HG03575 (cell line): Measurements from ENCODE around the gene PDZD7.

ENCODE experiments used
- ATAC-seq: cut with Tn5 transposase; IDR thresholded peaks from one replicate; pipeline ENCODE4 v1.9.1; 2021; ENCODE audit not compliant: unreplicated experiment, insufficient number of reproducible peaks, low FRiP score; ENCODE audit errors: extremely low read depth

The PDZD7 gene

DNA sequence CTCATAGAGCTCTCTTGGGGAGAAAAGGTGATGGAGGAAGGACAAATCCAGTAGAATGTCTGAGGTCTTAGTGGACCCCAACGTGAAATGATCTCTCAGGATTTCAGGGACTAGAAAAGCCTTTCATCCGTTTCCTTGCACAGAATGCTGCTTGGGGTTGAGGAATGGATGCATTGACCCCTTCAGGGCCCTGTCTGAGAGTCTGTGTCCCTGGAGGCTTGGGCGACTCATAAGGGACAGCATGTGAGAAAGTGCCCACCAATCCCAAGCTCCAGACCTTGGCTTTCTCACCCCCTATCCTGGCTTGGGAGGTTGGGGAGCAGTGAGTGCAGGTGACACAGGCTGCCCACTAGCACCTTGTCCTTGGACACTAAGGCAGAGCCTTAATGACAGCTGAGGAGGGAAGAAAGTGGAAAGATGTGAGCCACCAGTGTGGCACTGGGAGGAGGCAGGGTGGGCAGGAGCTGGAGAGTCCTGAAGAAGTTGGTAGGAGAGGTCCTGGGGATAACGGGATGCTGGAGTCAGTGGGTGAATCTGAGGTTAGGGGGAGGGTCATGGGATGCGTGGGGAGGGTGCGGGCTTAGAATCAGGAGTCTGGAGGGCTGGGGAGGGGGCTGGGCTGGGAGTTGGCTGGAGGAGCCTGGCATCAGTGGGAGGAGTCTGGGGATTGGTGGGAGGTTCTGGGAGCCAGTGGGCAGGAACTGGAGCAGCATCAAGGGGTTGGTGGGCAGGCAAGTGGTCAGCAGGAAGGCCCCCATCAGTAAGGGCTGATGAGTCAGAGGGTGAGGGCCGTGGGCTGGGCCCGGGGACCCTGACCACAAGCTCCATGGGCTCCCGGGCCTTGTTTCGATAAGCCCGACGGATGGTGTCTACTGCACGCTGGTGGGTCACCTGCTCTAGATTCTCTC lies 22.8 kb downstream of the PDZD7 start:
- ATAC-seq = no peak

DNA sequence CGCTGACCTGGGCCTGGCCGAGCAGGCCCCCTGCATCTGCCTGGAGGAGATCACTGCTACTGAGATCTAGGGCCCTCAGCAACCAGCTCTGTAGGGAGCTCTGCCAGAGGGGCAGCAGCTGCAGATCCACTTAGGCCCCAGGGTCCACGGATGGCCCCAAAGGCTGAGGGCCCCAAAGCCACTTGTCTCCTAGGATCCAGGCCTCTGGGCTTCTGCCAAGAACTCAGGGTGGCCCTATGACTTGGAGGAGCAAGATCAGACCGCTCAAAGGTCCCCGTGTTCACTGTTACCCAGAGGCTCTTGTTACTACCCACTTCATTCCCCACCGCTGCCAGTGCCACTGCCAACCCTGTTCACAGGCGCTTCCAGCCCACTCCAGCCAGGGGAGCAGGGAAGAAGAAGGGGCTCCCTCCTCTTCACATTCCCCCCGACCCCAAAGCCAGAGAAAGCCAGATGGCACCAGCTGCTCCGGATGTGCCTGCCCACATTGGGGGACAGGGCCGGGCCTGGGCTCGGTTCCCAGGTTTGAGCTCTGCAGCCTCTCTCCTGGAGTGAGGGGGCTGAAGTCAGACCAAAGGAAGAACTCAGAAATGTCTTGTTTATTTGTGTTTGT lies 23.7 kb downstream of the PDZD7 start:
- ATAC-seq = no peak

DNA sequence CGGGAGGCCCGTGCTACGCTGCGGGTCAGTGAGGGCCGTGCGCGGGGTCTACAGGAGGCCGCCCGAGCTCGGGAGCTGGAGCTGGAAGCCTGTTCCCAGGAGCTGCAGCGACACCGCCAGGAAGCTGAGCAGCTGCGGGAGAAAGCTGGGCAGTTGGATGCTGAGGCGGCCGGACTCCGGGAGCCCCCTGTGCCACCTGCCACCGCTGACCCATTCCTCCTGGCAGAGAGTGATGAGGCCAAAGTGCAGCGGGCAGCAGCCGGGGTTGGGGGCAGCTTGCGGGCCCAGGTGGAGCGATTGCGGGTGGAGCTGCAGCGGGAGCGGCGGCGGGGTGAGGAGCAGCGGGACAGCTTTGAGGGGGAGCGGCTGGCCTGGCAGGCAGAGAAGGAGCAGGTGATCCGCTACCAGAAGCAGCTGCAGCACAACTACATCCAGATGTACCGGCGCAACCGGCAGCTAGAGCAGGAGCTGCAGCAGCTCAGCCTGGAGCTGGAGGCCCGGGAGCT lies 24.3 kb downstream of the PDZD7 start:
- ATAC-seq = no peak

DNA sequence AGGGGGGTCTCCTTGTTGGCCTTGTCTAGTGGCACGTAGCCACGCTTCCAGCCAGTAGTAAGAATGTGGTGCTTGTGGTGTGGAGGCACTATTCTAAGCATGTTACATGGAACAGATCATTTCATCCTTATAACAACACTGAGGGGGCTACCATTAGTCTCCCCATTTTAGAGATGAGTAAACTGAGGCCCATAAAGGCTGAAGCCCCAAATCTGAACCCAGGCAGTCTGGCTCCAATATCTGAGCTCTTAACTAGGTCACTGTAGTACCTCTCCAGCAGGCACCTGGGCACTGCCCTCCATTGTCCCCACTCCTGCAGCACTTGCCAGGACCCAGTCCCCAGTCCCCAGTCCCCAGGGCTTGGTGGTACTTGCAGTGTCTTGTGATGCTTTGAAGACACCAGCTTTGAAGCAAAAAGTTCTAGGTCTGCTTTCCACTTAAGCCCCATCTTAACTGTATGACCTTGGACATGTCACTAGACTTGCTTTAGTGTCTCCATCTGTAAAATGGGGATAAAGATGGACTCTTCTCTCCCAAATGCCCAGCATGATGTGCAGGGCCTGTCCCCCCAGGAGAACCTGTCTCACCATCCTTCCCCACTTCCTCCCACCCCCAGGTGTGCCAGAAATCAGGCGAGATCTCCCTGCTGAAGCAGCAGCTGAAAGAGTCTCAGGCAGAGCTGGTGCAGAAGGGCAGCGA lies 24.9 kb downstream of the PDZD7 start:
- ATAC-seq = no peak

DNA sequence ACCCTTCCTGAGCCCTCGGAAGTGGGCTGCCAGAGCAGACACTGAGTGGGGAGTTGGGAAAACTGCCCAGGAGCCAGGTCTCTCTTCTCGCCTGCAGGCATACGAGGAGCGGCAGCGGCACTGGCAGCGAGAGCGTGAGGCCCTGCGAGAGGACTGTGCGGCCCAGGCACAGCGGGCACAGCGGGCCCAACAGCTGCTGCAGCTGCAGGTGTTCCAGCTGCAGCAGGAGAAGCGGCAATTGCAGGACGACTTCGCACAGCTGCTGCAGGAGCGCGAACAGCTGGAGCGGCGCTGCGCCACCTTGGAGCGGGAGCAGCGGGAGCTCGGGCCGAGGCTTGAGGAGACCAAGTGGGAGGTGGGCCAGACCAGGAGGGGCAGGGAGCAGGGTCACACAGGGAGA lies 25.6 kb downstream of the PDZD7 start:
- ATAC-seq = no peak

DNA sequence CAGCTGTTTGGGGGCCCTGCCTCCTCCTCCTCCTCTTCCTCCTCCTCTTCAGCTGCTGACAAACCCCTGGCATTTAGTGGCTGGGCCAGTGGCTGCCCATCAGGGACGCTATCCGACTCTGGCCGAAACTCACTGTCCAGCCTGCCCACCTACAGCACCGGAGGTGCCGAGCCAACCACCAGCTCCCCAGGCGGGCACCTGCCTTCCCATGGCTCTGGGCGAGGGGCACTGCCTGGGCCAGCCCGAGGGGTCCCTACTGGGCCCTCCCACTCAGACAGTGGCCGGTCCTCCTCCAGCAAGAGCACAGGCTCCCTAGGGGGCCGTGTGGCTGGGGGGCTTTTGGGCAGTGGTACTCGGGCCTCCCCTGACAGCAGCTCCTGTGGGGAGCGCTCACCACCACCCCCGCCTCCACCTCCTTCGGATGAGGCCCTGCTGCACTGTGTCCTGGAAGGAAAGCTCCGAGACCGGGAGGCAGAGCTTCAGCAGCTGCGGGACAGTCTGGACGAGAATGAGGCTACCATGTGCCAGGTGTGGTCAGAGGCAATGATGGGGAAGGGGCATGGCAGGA lies 27.2 kb downstream of the PDZD7 start:
- ATAC-seq = no peak

DNA sequence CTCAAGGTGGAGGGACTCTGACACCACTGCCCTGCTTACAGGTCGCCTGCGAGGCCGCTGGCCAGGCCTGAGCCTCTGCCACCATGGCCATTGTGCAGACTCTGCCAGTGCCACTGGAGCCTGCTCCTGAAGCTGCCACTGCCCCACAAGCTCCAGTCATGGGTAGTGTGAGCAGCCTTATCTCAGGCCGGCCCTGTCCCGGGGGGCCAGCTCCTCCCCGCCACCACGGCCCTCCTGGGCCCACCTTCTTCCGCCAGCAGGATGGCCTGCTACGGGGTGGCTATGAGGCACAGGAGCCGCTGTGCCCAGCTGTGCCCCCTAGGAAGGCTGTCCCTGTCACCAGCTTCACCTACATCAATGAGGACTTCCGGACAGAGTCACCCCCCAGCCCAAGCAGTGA lies 28.5 kb downstream of the PDZD7 start:
- ATAC-seq = no peak

DNA sequence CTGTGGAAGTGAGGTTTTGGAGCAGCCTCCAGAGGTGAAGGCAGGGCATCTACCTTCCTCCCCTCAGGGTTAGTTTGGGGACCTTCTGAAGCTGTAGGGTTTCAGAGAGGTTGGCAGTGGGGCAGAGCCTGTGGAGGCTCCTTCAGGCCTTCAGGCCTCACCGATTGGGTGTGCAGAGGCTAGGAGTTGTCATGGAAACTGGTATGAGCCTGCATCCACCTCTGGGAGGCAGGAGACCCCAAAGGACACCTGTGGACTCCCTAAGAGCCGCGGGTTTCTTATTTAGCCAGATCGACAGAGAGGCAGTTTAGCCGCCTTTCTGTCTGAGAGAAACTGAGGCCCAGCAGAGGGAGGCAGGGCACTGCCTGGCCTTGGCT lies 29.3 kb downstream of the PDZD7 start:
- ATAC-seq = no peak

DNA sequence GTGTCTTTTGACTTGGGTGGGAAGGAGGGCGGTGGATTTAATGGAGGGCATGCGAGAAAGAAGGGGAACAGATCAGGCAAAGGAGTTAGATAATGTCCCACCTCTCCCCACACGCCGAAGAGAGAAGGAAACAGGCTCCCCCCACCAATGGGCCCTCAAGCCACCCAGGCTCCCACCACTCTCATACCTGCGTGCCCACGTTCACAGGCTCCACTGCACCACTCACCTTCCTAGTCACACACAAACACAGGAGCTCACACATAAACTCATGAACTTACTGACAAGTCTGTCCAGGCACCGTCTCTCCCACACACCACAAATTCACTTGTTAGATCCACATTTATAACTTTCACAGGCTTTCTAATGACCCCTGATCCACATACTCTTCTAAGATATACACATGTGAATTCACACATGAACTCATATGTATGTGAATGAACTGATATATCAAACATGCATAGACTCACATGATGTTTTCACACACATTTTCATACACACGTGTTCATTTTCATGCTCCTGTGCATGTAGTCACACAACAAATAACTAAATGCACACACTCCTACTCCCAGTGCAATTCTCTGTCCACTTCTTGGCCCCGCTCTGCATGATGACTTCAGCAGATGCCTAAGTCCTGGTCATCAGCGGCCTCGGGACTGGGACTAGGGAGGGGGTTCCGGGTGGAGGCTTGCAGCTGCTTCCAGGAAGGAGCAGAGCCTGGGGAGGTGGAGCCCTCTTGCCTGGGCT lies 29.8 kb downstream of the PDZD7 start:
- no peak for ATAC-seq

DNA sequence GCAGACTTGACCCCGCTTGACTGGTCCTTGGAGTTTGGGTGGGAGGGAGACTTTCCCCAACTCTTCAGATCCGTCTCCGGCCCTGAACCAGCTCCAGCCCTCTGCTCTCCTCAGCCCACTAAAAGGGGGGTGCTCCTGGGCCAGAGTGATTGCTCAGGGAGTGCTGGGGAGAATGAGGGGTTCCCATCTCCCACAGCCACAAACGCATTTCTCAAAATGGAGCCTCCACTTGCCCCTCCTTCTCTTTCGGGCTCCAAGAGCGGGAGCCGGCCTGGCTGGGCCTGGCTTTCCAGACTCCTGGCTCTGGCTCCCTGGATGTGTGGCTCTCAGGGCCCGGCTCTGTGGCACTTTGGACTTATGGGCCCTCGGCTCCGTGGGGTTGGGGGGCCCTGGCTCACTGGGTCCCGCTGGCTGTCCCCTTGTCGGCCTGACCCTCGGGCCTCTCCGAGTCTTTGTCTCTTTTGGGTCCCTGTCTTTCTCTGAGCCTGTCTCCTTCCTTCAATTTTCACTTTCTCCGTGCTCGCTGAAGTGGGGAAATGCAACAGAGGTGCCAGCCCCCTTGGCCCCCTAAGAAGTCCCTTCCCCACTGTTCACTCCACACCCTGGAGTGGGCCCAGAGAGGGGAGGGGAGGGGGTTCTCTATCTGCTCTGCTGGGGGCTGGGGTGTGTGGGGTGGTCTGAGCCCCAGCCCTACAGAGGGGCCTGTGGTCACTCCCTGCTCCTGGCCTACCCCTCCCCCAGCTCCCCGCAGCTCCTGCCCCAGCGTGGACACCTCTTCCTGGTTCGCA lies 30.6 kb downstream of the PDZD7 start:
- ATAC-seq = no peak

DNA sequence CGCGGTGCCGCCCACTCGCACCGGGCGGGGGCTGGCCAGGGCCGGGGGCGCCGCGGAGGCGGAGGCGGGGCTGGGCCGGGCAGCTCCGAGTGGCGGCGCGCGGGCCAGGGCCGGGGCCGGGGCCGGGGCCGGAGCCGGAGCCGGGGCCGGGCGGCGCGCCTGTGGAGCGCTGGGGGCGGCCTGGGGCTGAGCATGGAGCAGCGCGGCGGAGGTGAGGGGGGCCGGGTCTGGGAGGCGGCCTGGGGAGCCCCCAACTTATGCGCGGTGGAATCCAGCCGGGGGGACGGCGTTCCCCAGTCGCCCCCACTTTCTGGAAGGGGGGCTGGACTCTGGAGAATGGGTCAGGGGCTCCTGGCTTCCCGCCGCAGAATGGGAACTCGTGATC lies 31.2 kb downstream of the PDZD7 start, which contains the start of gene LZTS2:
TSS of gene LZTS2 (plus strand) at position 67 of the 385 bp plus-strand sequence. CDS start 2,731 bp downstream, outside the sequence.
- no peak for ATAC-seq

DNA sequence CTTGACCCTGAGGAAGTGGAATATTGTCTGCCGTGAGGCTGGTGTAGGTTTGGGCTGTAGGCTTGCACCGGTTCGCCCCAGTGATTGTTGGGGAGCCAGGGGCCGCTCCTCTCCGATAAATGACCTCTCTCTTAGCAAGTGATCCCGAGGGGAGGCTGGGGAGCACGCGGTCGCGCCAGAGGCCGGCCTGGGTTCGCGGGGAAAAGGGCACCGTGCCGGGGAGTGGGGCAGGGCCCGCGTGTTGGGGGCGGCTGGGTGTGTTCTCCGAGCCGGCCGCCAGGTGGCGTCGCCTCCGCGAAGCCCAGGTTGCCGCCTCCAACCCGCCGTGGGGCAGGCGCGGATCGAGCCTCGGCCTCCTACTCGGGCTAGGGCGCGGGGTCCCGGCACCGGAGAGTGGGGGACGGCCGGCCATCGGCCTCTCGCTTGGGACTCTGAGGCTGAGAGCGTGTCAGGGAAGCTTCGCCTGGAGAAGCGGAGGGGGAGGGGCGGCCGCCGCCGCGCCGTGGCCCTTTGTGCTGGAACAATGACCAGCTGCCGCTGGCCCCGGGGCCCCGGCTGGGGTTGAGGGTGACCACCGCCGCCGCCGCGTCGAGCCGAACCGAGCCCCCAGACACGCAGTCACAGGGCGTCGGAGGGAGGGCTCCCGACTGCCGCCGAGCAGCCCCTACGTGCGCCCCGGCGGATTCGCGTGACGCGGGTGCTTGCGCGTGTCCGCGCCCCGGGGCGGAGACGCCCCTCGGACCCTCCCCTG lies 31.8 kb downstream of the PDZD7 start:
- ATAC-seq = no peak

DNA sequence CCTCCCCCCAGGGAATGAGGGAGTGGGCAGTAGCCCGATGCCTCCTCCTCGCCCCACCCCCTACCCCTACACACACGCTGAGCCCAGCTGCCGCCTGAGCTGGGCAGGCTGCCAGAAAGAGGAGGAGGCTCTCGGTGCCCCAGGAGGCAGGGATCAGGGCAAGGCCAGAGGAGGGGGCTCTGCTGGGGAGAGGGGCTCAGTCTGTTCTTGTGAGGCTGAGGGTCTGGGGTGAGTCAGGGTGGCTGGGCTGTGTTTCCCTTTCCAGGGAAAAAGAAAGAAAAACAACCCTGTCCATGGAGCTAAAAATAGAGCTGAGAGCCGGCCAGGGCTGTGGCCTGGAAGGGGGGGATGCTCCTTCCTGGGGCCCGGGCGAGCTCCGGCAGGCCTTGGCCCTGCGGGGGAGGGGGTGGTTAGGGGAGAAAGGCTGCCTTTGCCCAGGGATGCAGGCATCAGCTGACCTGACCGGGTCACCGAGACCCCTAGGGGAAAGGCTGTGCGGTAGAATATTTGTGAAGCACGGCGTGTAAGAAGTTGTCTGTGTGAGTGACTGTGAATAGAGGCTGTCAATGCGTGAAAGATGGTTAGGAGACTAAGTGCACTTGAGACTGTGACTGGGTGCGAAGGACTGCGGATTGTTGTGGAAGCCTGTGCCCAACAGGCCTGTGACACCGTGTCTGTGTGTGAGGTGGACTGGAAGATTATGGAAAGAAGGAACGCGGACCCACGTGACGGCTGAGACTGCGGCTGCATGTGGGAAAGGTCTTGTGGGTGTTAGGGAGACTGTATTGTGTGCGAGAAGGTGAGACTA lies 32.5 kb downstream of the PDZD7 start:
- ATAC-seq = no peak

DNA sequence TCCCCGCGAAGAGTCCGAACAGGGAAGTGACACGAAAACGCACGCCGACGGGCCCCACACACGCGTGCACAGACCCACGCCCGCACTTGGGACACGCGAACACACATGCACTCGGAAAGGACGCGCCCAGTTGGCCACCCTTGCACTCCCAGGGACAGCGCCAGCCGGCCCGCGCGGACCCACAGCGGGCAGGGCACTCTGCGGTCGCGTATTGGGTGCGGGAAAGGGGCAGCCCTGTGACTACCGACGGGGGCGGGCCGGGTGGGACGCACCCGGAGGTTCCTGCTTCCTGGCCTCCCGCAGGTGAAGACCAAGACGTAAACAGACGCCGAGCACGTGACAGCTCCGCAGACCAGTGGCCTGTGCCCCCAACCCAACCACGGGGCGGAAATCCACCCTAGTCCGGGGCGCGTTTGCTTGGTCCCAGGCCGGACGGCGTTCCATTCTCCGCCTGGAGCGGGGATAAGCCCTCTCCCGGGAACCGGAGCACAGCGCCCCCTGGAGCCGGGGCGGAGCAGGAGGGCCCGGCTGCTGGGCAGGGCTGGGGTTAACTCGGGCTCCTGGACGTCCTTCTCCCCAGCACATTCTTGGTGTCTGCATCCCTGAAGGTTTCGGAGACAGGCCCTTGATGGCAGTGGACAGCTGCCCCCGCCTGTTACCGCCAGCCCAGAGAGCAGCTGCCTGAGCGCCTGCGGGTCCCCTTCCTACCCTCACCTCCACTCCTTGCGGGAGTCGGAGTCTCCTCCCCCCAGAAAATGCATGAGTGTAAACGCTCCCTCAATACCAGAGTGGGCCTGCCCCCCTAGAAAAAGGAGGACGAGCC lies 33.4 kb downstream of the PDZD7 start:
- no peak for ATAC-seq

DNA sequence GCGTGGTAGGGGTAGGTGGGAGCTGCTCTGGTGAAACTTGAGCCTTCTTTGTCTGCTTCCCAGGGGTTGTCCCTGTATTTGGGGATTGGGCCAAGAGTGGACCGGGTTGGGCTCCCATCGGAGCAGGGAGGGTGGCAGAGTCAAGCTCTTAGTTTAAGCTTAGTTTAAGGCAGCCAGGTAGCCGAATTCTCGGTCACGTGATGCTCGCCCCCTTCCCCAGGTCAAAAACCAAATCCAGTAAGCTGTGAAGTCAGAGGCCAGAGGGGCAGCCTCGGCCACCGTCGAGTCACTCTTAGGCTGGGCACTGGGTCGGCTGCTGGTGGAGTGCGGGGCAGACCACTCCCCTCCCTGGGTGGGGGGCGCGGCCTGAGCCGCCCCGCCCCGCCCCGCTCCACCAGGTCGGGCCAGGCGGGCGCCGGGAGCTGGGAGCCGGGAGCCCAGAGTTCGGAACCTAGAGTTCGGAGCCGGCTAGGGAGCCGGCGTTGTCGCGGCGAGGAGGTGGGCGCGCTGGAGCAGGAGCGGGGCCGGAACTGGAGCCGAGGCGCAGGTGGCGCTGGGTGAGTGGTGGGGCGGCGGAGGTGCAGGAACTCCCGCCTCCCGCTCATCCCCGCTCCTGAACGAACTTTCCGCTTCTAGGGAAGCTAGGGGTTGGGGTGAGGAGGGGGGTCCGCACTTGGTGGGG lies 34.1 kb downstream of the PDZD7 start:
- ATAC-seq = no peak
